SU-DHL-6 (cell line): ENCODE data around the gene CCNJL.

Experiments
- H2AFZ ChIP-seq: fragments of 200-600 bp; sonication (generic); 2 replicates; pipeline ENCODE4 v1.6.1; 2014; ENCODE audit warnings: low read depth, mild to moderate bottlenecking, moderate library complexity, mixed read lengths, antibody characterized with exemption, low read length; ENCODE audit not compliant: severe bottlenecking
- H3F3A ChIP-seq: fragments of 200-600 bp; shearing (Covaris generic); 2 replicates; pipeline ENCODE4 v1.6.0; 2016; ENCODE audit warnings: antibody characterized with exemption, mild to moderate bottlenecking; ENCODE audit not compliant: insufficient read depth
- H3K27ac ChIP-seq: fragments of 200-600 bp; sonication (generic); 2 replicates; pipeline ENCODE4 v1.5.1; 2016; ENCODE audit warnings: low read depth, mild to moderate bottlenecking, low read length, moderate library complexity, mixed read lengths
- H3K27me3 ChIP-seq: fragments of 200-600 bp; sonication (generic), shearing (Covaris generic); 2 replicates; pipeline ENCODE4 v1.6.0; 2014; ENCODE audit warnings: mild to moderate bottlenecking, low read length
- H3K36me3 ChIP-seq: fragments of 200-600 bp; sonication (generic); 2 replicates; pipeline ENCODE4 v1.6.1; 2014; ENCODE audit warnings: mild to moderate bottlenecking, low read length, mixed read lengths
- H3K4me2 ChIP-seq: fragments of 300-600, 200-600 bp; shearing (Covaris generic), sonication (generic); 2 replicates; pipeline ENCODE4 v1.6.0; 2014; ENCODE audit warnings: low read length, low read depth, mild to moderate bottlenecking; ENCODE audit not compliant: poor library complexity, severe bottlenecking
- H3K4me3 ChIP-seq: fragments of 200-600 bp; sonication (generic); 2 replicates; pipeline ENCODE4 v1.5.1; 2014; ENCODE audit warnings: antibody characterized with exemption, low read length, mild to moderate bottlenecking, mixed read lengths; ENCODE audit not compliant: insufficient read depth, poor library complexity, severe bottlenecking
- H3K79me2 ChIP-seq: fragments of 200-600 bp; sonication (generic); 2 replicates; pipeline ENCODE4 v1.6.1; 2014; ENCODE audit warnings: mild to moderate bottlenecking, low read length, moderate library complexity; ENCODE audit not compliant: insufficient read depth
- H3K9ac ChIP-seq: fragments of 200-600 bp; sonication (generic); 2 replicates; pipeline ENCODE4 v1.7.0; 2014; ENCODE audit warnings: mild to moderate bottlenecking, low read length
- H3K9me2 ChIP-seq: fragments of 200-600 bp; sonication (generic); replicated peaks from 2 replicates; pipeline ENCODE4 v1.6.1; 2014; ENCODE audit warnings: low read length; ENCODE audit not compliant: insufficient read depth
- H3K9me3 ChIP-seq: fragments of 200-600 bp; sonication (generic); 2 replicates; pipeline ENCODE4 v1.6.1; 2014; ENCODE audit warnings: low read length, mixed read lengths; ENCODE audit not compliant: insufficient read depth
- H4K20me1 ChIP-seq: fragments of 200-600 bp; sonication (generic); 2 replicates; pipeline ENCODE4 v1.6.1; 2014; ENCODE audit warnings: low read depth, mild to moderate bottlenecking, antibody characterized with exemption, low read length, moderate library complexity, mixed read lengths
- CTCF ChIP-seq: fragments of 200-600 bp; sonication (generic); IDR thresholded peaks from one replicate; pipeline ENCODE4 v1.5.1; 2017; ENCODE audit warnings: antibody characterized with exemption, mild to moderate bottlenecking, low read length, moderate library complexity; ENCODE audit not compliant: insufficient read depth, poor library complexity, severe bottlenecking
- EZH2phosphoT487 ChIP-seq: fragments of 200-600 bp; sonication (generic), shearing (Covaris generic); conservative IDR thresholded peaks from 2 replicates; pipeline ENCODE4 v1.6.1; 2018; ENCODE audit warnings: mild to moderate bottlenecking, antibody characterized with exemption, low read length, moderate library complexity, mixed read lengths

The CCNJL gene

GRCh38 chr5:160271836-160272235, 40.5 kb downstream of the CCNJL start:
- H3K4me2 ChIP-seq = no peak overlapping the region
- H3K27me3 ChIP-seq = no peaks in the 10 kb centered on the region
- H3K9ac ChIP-seq = no peak overlapping the region
- H3K27ac ChIP-seq = no peak overlapping the region
- H3F3A ChIP-seq = no peaks in the 10 kb centered on the region
- H2AFZ ChIP-seq = no peak overlapping the region
- no peaks in the 10 kb centered on the region for H3K9me2 ChIP-seq
- no peak for TF ChIP-seq CTCF
- TF ChIP-seq EZH2phosphoT487 = no peak
- no peaks in the 10 kb centered on the region for H4K20me1 ChIP-seq
- no peaks in the 10 kb centered on the region for H3K36me3 ChIP-seq
- H3K4me3 ChIP-seq = no peak overlapping the region
- no peaks in the 10 kb centered on the region for H3K79me2 ChIP-seq
- H3K9me3 ChIP-seq = no peaks in the 10 kb centered on the region

GRCh38 chr5:160271396-160271795, 41.0 kb downstream of the CCNJL start:
- Histone ChIP-seq H2AFZ (no peak overlapping the region), H3K4me2 (no peak overlapping the region), H3K79me2 (no peaks in the 10 kb centered on the region), H3K4me3 (no peak overlapping the region), H3K9me3 (no peaks in the 10 kb centered on the region), H4K20me1 (no peaks in the 10 kb centered on the region), H3K27ac (no peak overlapping the region), H3F3A (no peaks in the 10 kb centered on the region), H3K36me3 (no peaks in the 10 kb centered on the region), H3K9me2 (no peaks in the 10 kb centered on the region), H3K9ac (no peak overlapping the region), H3K27me3 (no peaks in the 10 kb centered on the region)
- TF ChIP-seq EZH2phosphoT487 (no peak), CTCF (no peak)

GRCh38 chr5:160270704-160271103, 41.7 kb downstream of the CCNJL start:
- Histone ChIP-seq H2AFZ (no peak overlapping the region), H3K27me3 (no peaks in the 10 kb centered on the region), H3K4me3 (no peak overlapping the region), H3K4me2 (no peak overlapping the region), H3K36me3 (no peaks in the 10 kb centered on the region), H3K27ac (no peak overlapping the region), H3K9me3 (no peaks in the 10 kb centered on the region), H3K9ac (no peak overlapping the region), H3F3A (no peaks in the 10 kb centered on the region), H3K79me2 (no peaks in the 10 kb centered on the region), H4K20me1 (no peaks in the 10 kb centered on the region), H3K9me2 (no peaks in the 10 kb centered on the region)
- TF ChIP-seq CTCF (no peak), EZH2phosphoT487 (no peak)
